GM23338 (cell line): Measurements from ENCODE around the gene OR8K3. TPM values are rescaled to one million over a fixed set of nuclear protein-coding genes. Genes with fewer than 3 reads are reported as not detected.
A peak's percentile ranks its signal among the peaks of the same experiment; 100 is the strongest.

Source experiments
- ATAC-seq: fragments of 200-7000 bp; cut with Tn5 transposase; 3 replicates; pipeline ENCODE4 v1.9.1; 2020
- DNase-seq: peaks from one replicate; pipeline ENCODE4 v3.0.0-alpha.2; 2015; ENCODE audit warnings: low spot score
- H2AFZ ChIP-seq: fragments of 200-600 bp; sonication (generic); 2 replicates; pipeline ENCODE4 v1.8.0; 2016; ENCODE audit warnings: antibody characterized with exemption, mild to moderate bottlenecking, moderate library complexity
- H3F3A ChIP-seq: fragments of 200-600 bp; sonication (generic); replicated peaks from 2 replicates; pipeline ENCODE4 v1.8.0; 2017; ENCODE audit warnings: antibody characterized with exemption, mixed run types, low read depth
- H3K27ac ChIP-seq: fragments of 200-600 bp; sonication (generic); 2 replicates; pipeline ENCODE4 v1.6.1; 2016; ENCODE audit warnings: low read depth
- H3K27me3 ChIP-seq: fragments of 200-600 bp; sonication (generic); 2 replicates; pipeline ENCODE4 v1.8.0; 2016; ENCODE audit warnings: mild to moderate bottlenecking, mixed run types, moderate library complexity; ENCODE audit not compliant: insufficient read depth
- H3K36me3 ChIP-seq: fragments of 200-600 bp; sonication (generic); 2 replicates; pipeline ENCODE4 v1.8.0; 2016; ENCODE audit warnings: mild to moderate bottlenecking; ENCODE audit not compliant: insufficient read depth
- H3K4me1 ChIP-seq: fragments of 200-600 bp; sonication (generic); 2 replicates; pipeline ENCODE4 v1.8.0; 2016; ENCODE audit warnings: mild to moderate bottlenecking, moderate library complexity; ENCODE audit not compliant: insufficient read depth
- H3K4me2 ChIP-seq: fragments of 200-600 bp; sonication (generic); 2 replicates; pipeline ENCODE4 v1.7.1; 2017; ENCODE audit warnings: mixed run types
- H3K4me3 ChIP-seq: fragments of 200-600 bp; sonication (generic); 2 replicates; pipeline ENCODE4 v1.6.1; 2016; ENCODE audit warnings: mixed run types
- H3K79me2 ChIP-seq: fragments of 200-600 bp; sonication (generic); replicated peaks from 2 replicates; pipeline ENCODE4 v1.8.0; 2017; ENCODE audit warnings: mild to moderate bottlenecking; ENCODE audit not compliant: insufficient read depth
- H3K9me2 ChIP-seq: fragments of 200-600 bp; sonication (generic); 2 replicates; pipeline ENCODE4 v1.8.0; 2017; ENCODE audit not compliant: insufficient read depth
- H4K20me1 ChIP-seq: fragments of 200-600 bp; sonication (generic); replicated peaks from 2 replicates; pipeline ENCODE4 v1.8.0; 2017; ENCODE audit warnings: mild to moderate bottlenecking; ENCODE audit not compliant: insufficient read depth
- H3K27ac Mint-ChIP-seq: 2 replicates; pipeline ENCODE4 v1.8.0; 2020; ENCODE audit warnings: inconsistent platforms, mild to moderate bottlenecking, moderate library complexity, mixed read lengths
- H3K27me3 Mint-ChIP-seq: 3 replicates; pipeline ENCODE4 v1.8.0; 2022; ENCODE audit warnings: low read depth, mild to moderate bottlenecking, moderate library complexity, mixed read lengths, inconsistent platforms; ENCODE audit not compliant: insufficient read depth, poor library complexity
- H3K36me3 Mint-ChIP-seq: 3 replicates; pipeline ENCODE4 v1.8.0; 2021; ENCODE audit warnings: low read depth, mild to moderate bottlenecking, inconsistent platforms, moderate library complexity, mixed read lengths
- H3K4me1 Mint-ChIP-seq: 3 replicates; pipeline ENCODE4 v1.8.0; 2020; ENCODE audit warnings: mild to moderate bottlenecking, inconsistent platforms, mixed read lengths
- H3K4me3 Mint-ChIP-seq: 3 replicates; pipeline ENCODE4 v1.8.0; 2021; ENCODE audit warnings: moderate library complexity, mild to moderate bottlenecking, inconsistent platforms, mixed read lengths
- H3K9me3 Mint-ChIP-seq: 3 replicates; pipeline ENCODE4 v1.8.0; 2020; ENCODE audit warnings: moderate library complexity, mild to moderate bottlenecking, inconsistent platforms, mixed read lengths
- EZH2 ChIP-seq: fragments of 200-600 bp; sonication (generic); IDR thresholded peaks from one replicate; pipeline ENCODE4 v1.8.0; 2017; ENCODE audit warnings: antibody characterized with exemption, mild to moderate bottlenecking, low read depth; ENCODE audit not compliant: unreplicated experiment
- EZH2phosphoT487 ChIP-seq: fragments of 200-600 bp; sonication (generic); IDR thresholded peaks from one replicate; pipeline ENCODE4 v1.8.1; 2018; ENCODE audit warnings: antibody characterized with exemption; ENCODE audit not compliant: unreplicated experiment
- JUNB ChIP-seq: IDR thresholded peaks from one replicate; pipeline ENCODE4 v1.6.1; 2016; ENCODE audit warnings: antibody characterized with exemption; ENCODE audit not compliant: unreplicated experiment
- POLR2AphosphoS5 ChIP-seq: IDR thresholded peaks from 2 replicates; pipeline ENCODE4 v1.6.1; 2016; ENCODE audit warnings: antibody characterized with exemption, low read depth
- long read RNA-seq: library from polyadenylated mRNA; unstranded; transcript quantifications from one replicate; pipeline ENCODE4 v2.0.0, GENCODE V29; 2020; ENCODE audit not compliant: unreplicated experiment
- polyA plus RNA-seq: library from polyadenylated mRNA; unstranded; fragments of >200 nt; fragmentation: Nextera tagmentation; extraction: Ambion mirVana; gene quantifications from 2 replicates; pipeline ENCODE4 v1.2.1, GENCODE V29; 2016
- total RNA-seq: library from RNA; depleted of rRNA; stranded (reverse); fragments of >200 nt; shearing (Covaris generic); gene quantifications from 2 replicates; pipeline ENCODE4 v1.2.3, GENCODE V29; 2014; rRNA removed
- TF ChIP-seq, protein P1 (sequence below), 2 experiments: fragments of 200-600 bp in 1 of 2; sonication (generic) in 1 of 2; conservative IDR thresholded peaks; 2 replicates each; pipeline versions ENCODE4 v1.5.1 to v1.6.1; 2016 to 2017; ENCODE audit warnings: antibody characterized with exemption in 2 of 2, low read depth in 2 of 2, mild to moderate bottlenecking in 2 of 2, moderate library complexity in 1 of 2
- TF ChIP-seq, protein P2 (sequence below): fragments of 250-450 bp; sonication (Bioruptor Pico); IDR thresholded peaks from 2 replicates; pipeline ENCODE4 v1.5.0; 2020; ENCODE audit warnings: mild to moderate bottlenecking, moderate library complexity

Gene OR8K3
- not detected in 2 replicates for total RNA-seq
- polyA plus RNA-seq: not detected in 2 replicates
- long read RNA-seq: 0 reads

- no peak within 1 kb of the TSS for H3K4me2 ChIP-seq
- no peak within 1 kb of the TSS for H2AFZ ChIP-seq
- Mint-ChIP-seq H3K27me3 (no peaks in the 10 kb centered on the region), H3K4me3 (no peak within 1 kb of the TSS), H3K9me3 (no peaks in the 10 kb centered on the region), H3K27ac (no peak within 1 kb of the TSS), H3K36me3 (no peaks in the 10 kb centered on the region), H3K4me1 (no peaks in the 10 kb centered on the region)
- DNase-seq (no peak), ATAC-seq (no peak)
- H3F3A ChIP-seq: no peaks in the 10 kb centered on the region
- no peaks in the 10 kb centered on the region for H3K79me2 ChIP-seq
- no peak for TF ChIP-seq JUNB
- TF ChIP-seq, protein P1, sequence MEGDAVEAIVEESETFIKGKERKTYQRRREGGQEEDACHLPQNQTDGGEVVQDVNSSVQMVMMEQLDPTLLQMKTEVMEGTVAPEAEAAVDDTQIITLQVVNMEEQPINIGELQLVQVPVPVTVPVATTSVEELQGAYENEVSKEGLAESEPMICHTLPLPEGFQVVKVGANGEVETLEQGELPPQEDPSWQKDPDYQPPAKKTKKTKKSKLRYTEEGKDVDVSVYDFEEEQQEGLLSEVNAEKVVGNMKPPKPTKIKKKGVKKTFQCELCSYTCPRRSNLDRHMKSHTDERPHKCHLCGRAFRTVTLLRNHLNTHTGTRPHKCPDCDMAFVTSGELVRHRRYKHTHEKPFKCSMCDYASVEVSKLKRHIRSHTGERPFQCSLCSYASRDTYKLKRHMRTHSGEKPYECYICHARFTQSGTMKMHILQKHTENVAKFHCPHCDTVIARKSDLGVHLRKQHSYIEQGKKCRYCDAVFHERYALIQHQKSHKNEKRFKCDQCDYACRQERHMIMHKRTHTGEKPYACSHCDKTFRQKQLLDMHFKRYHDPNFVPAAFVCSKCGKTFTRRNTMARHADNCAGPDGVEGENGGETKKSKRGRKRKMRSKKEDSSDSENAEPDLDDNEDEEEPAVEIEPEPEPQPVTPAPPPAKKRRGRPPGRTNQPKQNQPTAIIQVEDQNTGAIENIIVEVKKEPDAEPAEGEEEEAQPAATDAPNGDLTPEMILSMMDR (conservative IDR thresholded peaks at IDR 0.05; ENCODE audit: low read depth in 2 of 2): no peak
- no peaks in the 10 kb centered on the region for H4K20me1 ChIP-seq
- no peak within 1 kb of the TSS for H3K4me3 ChIP-seq
- H3K27me3 ChIP-seq: no peaks in the 10 kb centered on the region
- no peak within 1 kb of the TSS for H3K27ac ChIP-seq
- no peaks in the 10 kb centered on the region for H3K36me3 ChIP-seq
- H3K9me2 ChIP-seq: peaks cover 10% of the 10 kb centered on the region; the same call in 1 of the 2 replicates
- no peaks in the 10 kb centered on the region for H3K4me1 ChIP-seq
Measured at GRCh38 chr11:56314844-56315243, at the start of gene OR8K3. Gene OR8K3 (plus strand): TSS chr11:56315144. CDS start chr11:56318307, 3,163 bp downstream.

- H2AFZ ChIP-seq: no peak overlapping the region
Measured at GRCh38 chr11:56271092-56271491, 43.9 kb upstream of the OR8K3 start.

More at GRCh38 chr11:56271092-56271491, 43.9 kb upstream of the OR8K3 start:
- Mint-ChIP-seq H3K4me1 (peaks cover 2% of the 10 kb centered on the region; the same call in 2 of the 3 replicates), H3K36me3 (no peaks in the 10 kb centered on the region), H3K9me3 (peaks cover 9% of the 10 kb centered on the region; the same call in 2 of the 3 replicates), H3K27ac (peak overlapping the region; percentile 31; the same call in 1 of the 2 replicates), H3K4me3 (no peak overlapping the region), H3K27me3 (no peaks in the 10 kb centered on the region)
- Histone ChIP-seq H3K27me3 (no peaks in the 10 kb centered on the region), H4K20me1 (no peaks in the 10 kb centered on the region), H3K79me2 (no peaks in the 10 kb centered on the region), H3K9me2 (no peaks in the 10 kb centered on the region; the same call in 1 of the 2 replicates), H3K4me1 (no peaks in the 10 kb centered on the region), H3K36me3 (no peaks in the 10 kb centered on the region), H3F3A (no peaks in the 10 kb centered on the region), H3K4me3 (no peak overlapping the region), H3K4me2 (no peak overlapping the region), H3K27ac (no peak overlapping the region)
- TF ChIP-seq, protein P2, sequence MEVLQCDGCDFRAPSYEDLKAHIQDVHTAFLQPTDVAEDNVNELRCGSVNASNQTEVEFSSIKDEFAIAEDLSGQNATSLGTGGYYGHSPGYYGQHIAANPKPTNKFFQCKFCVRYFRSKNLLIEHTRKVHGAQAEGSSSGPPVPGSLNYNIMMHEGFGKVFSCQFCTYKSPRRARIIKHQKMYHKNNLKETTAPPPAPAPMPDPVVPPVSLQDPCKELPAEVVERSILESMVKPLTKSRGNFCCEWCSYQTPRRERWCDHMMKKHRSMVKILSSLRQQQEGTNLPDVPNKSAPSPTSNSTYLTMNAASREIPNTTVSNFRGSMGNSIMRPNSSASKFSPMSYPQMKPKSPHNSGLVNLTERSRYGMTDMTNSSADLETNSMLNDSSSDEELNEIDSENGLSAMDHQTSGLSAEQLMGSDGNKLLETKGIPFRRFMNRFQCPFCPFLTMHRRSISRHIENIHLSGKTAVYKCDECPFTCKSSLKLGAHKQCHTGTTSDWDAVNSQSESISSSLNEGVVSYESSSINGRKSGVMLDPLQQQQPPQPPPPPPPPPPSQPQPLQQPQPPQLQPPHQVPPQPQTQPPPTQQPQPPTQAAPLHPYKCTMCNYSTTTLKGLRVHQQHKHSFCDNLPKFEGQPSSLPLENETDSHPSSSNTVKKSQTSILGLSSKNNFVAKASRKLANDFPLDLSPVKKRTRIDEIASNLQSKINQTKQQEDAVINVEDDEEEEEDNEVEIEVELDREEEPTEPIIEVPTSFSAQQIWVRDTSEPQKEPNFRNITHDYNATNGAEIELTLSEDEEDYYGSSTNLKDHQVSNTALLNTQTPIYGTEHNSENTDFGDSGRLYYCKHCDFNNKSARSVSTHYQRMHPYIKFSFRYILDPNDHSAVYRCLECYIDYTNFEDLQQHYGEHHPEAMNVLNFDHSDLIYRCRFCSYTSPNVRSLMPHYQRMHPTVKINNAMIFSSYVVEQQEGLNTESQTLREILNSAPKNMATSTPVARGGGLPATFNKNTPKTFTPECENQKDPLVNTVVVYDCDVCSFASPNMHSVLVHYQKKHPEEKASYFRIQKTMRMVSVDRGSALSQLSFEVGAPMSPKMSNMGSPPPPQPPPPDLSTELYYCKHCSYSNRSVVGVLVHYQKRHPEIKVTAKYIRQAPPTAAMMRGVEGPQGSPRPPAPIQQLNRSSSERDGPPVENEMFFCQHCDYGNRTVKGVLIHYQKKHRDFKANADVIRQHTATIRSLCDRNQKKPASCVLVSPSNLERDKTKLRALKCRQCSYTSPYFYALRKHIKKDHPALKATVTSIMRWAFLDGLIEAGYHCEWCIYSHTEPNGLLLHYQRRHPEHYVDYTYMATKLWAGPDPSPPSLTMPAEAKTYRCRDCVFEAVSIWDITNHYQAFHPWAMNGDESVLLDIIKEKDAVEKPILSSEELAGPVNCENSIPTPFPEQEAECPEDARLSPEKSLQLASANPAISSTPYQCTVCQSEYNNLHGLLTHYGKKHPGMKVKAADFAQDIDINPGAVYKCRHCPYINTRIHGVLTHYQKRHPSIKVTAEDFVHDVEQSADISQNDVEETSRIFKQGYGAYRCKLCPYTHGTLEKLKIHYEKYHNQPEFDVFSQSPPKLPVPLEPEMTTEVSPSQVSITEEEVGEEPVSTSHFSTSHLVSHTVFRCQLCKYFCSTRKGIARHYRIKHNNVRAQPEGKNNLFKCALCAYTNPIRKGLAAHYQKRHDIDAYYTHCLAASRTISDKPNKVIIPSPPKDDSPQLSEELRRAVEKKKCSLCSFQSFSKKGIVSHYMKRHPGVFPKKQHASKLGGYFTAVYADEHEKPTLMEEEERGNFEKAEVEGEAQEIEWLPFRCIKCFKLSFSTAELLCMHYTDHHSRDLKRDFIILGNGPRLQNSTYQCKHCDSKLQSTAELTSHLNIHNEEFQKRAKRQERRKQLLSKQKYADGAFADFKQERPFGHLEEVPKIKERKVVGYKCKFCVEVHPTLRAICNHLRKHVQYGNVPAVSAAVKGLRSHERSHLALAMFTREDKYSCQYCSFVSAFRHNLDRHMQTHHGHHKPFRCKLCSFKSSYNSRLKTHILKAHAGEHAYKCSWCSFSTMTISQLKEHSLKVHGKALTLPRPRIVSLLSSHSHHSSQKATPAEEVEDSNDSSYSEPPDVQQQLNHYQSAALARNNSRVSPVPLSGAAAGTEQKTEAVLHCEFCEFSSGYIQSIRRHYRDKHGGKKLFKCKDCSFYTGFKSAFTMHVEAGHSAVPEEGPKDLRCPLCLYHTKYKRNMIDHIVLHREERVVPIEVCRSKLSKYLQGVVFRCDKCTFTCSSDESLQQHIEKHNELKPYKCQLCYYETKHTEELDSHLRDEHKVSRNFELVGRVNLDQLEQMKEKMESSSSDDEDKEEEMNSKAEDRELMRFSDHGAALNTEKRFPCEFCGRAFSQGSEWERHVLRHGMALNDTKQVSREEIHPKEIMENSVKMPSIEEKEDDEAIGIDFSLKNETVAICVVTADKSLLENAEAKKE (CRISPR knock-in tag): no peak
- TF ChIP-seq EZH2 (no peak), POLR2AphosphoS5 (no peak), EZH2phosphoT487 (no peak)
- TF ChIP-seq, protein P1 (conservative IDR thresholded peaks at IDR 0.05; ENCODE audit: low read depth in 2 of 2): no peak
- ATAC-seq: no peak
- peak; percentile 56 for DNase-seq
